Left lung (tissue), 10 donors: ENCODE results near the gene LDLRAD3. TPM values are rescaled to one million over a fixed set of nuclear protein-coding genes. Genes with fewer than 3 reads are reported as not detected.

Experiments
- ATAC-seq: fragments of 200-7000 bp; cut with Tn5 transposase; one replicate; pipeline ENCODE4 v1.9.1; 2020; ENCODE audit warnings: moderate library complexity
- DNase-seq, 4 donors: peaks; one replicate each; pipeline ENCODE4 v3.0.0-alpha.2; 2013 to 2020
- H3K27ac ChIP-seq, 2 donors: fragments of 200-600 bp; sonication (generic) in 1 of 2; one replicate each; pipeline versions ENCODE4 v1.5.0 to v1.8.0; 2020 to 2021
- H3K27me3 ChIP-seq, 2 donors: fragments of 200-600 bp; sonication (generic) in 1 of 2; one replicate each; pipeline versions ENCODE4 v1.5.0 to v1.8.0; 2020 to 2021
- H3K36me3 ChIP-seq, 2 donors: fragments of 200-600 bp; sonication (generic) in 1 of 2; one replicate each; pipeline versions ENCODE4 v1.5.0 to v1.8.0; 2020 to 2021
- H3K4me1 ChIP-seq, 2 donors: fragments of 200-600 bp; one replicate each; pipeline ENCODE4 v1.8.0; 2021
- H3K4me3 ChIP-seq, 2 donors: fragments of 200-600 bp; sonication (generic) in 1 of 2; one replicate each; pipeline versions ENCODE4 v1.5.0 to v1.8.0; 2020 to 2021; ENCODE audit warnings: mild to moderate bottlenecking in 1 of 2
- H3K9me3 ChIP-seq, 2 donors: fragments of 200-600 bp; sonication (generic) in 1 of 2; one replicate each; pipeline versions ENCODE4 v1.5.0 to v1.8.0; 2020 to 2021
- CTCF ChIP-seq, 2 donors: fragments of 200-600 bp; sonication (generic) in 1 of 2; IDR thresholded peaks; one replicate each; pipeline versions ENCODE4 v1.5.0 to v1.8.0; 2021; ENCODE audit warnings: antibody characterized with exemption in 2 of 2
- intact Hi-C, 2 donors: fragments of 100-400 bp; cut with DNase I; formaldehyde crosslinking; loops; one replicate each; pipeline versions ENCODE4 v1.11.2 to v1.14.2; 2022
- polyA plus RNA-seq, 6 donors: library from polyadenylated mRNA; unstranded; fragments of 120-200 nt; gene quantifications; one replicate each; pipeline ENCODE4 v1.2.1, GENCODE V29; 2013; ENCODE audit not compliant: insufficient read length in 6 of 6
- total RNA-seq, 2 donors: library from RNA; stranded (reverse); fragmentation: NEBNext Ultra II Directional; extraction: Animal tissue kit (Norgen Biotek cat#: 25700); gene quantifications; one replicate each; pipeline ENCODE4 v1.2.1, GENCODE V29; 2021
- donor health status: DM: no; HTN: yes; CAD: no.
- donor health status: DM: no; HTN: no; CAD: no.

Gene LDLRAD3
- total and polyA plus RNA-seq, 8 donors, result 7.1 to 18.2 (median 16.8) TPM

- H3K36me3 ChIP-seq, result peaks cover 0 to 63% of the 10 kb centered on the region in 2 donors
Observed at GRCh38 chr11:36271794-36272407, 328.0 kb downstream of the LDLRAD3 start.

GRCh38 chr11:36273110-36273509 lies 329.2 kb downstream of the LDLRAD3 start:
- no peaks in the 10 kb centered on the region for H3K4me1 ChIP-seq
- TF ChIP-seq CTCF (IDR thresholded peaks at IDR 0.05), result no peak
- H3K36me3 ChIP-seq, result peaks cover 0 to 71% of the 10 kb centered on the region in 2 donors
- DNase-seq, result no peak
- H3K27me3 ChIP-seq, result no peaks in the 10 kb centered on the region
- no peak overlapping the region for H3K4me3 ChIP-seq
- no peak for ATAC-seq
- no peak overlapping the region for H3K27ac ChIP-seq
- H3K9me3 ChIP-seq, result no peaks in the 10 kb centered on the region
- intact Hi-C loops, result no loop called here

More at GRCh38 chr11:36271794-36272407, 328.0 kb downstream of the LDLRAD3 start:
- Histone ChIP-seq H3K9me3 (no peaks in the 10 kb centered on the region), H3K4me1 (no peaks in the 10 kb centered on the region), H3K27me3 (no peaks in the 10 kb centered on the region), H3K4me3 (no peak overlapping the region), H3K27ac (no peak overlapping the region)
- ATAC-seq, result no peak
- DNase-seq, result no peak
- no peak for TF ChIP-seq CTCF (IDR thresholded peaks at IDR 0.05)
- intact Hi-C loops, result no loop called here

- intact Hi-C loops, result no loop called here
- no peak overlapping the region for H3K27ac ChIP-seq
- no peaks in the 10 kb centered on the region for H3K9me3 ChIP-seq
- TF ChIP-seq CTCF (IDR thresholded peaks at IDR 0.05), result no peak
- H3K4me1 ChIP-seq, result no peaks in the 10 kb centered on the region
- no peak overlapping the region for H3K4me3 ChIP-seq
- ATAC-seq (no peak), DNase-seq (no peak)
- H3K27me3 ChIP-seq, result no peaks in the 10 kb centered on the region
- peaks cover 0 to 84% of the 10 kb centered on the region in 2 donors for H3K36me3 ChIP-seq
Observed at GRCh38 chr11:36274414-36274813, 330.6 kb downstream of the LDLRAD3 start.

- intact Hi-C loops, result no loop called here
- Histone ChIP-seq H3K4me1 (peaks cover 0 to 2% of the 10 kb centered on the region in 2 donors), H3K9me3 (no peaks in the 10 kb centered on the region), H3K36me3 (peaks cover 0 to 56% of the 10 kb centered on the region in 2 donors), H3K4me3 (no peak overlapping the region), H3K27me3 (no peaks in the 10 kb centered on the region), H3K27ac (no peak overlapping the region)
- no peak for TF ChIP-seq CTCF (IDR thresholded peaks at IDR 0.05)
- DNase-seq, result no peak
- ATAC-seq, result no peak
Observed at GRCh38 chr11:36278531-36279282, 334.8 kb downstream of the LDLRAD3 start.

- intact Hi-C loops, result no loop called here
- H3K27ac ChIP-seq, result no peak overlapping the region
- no peak overlapping the region for H3K4me3 ChIP-seq
- TF ChIP-seq CTCF (IDR thresholded peaks at IDR 0.05), result no peak
- H3K4me1 ChIP-seq, result peaks cover 0 to 3% of the 10 kb centered on the region in 2 donors
- no peak for ATAC-seq
- no peaks in the 10 kb centered on the region for H3K27me3 ChIP-seq
- no peaks in the 10 kb centered on the region for H3K9me3 ChIP-seq
- H3K36me3 ChIP-seq, result peaks cover 0 to 37% of the 10 kb centered on the region in 2 donors
- DNase-seq, result no peak
Observed at GRCh38 chr11:36280531-36280930, 336.7 kb downstream of the LDLRAD3 start.
